Measurements from ENCODE around the gene ITGB1. TPM values are rescaled to one million over a fixed set of nuclear protein-coding genes. Genes with fewer than 3 reads are reported as not detected.
A peak's percentile ranks its signal among the peaks of the same experiment; 100 is the strongest.

Gene ITGB1
- total and polyA plus RNA-seq, 2 experiments from 2014 or later: 317 to 439 TPM

DNA sequence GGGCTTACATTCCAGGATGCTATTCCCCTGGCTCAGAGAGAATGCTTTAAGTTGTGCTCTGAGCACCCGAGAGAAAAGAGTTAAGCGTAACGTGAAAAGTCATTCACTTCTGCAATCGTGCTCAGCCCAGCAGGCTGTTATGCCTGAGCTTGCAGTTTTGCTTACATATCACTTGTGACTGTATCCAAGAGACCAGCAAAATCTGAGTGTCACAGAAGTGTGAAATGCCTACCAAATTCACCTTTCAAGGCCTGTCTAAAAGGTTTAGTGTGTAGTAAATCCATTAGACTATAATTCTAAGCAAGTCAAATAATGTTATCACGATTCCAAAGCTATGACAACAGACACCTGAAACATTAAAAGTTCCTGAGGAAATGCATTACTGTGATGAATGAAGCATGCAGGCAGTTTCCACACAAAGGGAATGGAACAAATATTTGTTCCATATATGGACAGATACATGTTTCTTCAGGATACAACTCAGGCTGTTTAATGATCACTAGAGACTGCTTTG is 20.1 kb downstream of the ITGB1 start:
- peak; percentile 58 for ATAC-seq

DNA sequence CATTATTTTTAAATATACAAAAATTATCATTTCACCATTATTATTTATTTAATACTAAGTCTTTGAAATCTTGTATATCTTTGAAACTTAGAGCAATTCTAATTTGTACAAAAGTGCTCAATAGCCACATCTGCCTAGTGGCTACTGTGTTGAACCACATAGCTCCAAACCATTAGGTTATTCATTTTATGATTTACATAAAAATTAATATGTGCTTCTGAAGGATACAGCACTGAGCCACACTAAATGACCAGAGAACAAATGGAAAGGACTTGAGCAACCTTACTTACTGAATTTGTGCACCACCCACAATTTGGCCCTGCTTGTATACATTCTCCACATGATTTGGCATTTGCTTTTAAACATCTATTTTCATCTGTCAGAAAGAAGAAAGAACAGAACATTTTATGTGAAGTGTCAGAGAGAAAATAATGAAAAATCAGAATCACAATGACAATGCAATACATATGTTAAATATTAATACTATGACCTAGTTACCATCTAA is 25.8 kb downstream of the ITGB1 start:
- Mint-ChIP-seq H3K36me3 (ENCODE audit: low read depth) (peaks cover 56% of the 10 kb centered on the region), H3K27me3 (ENCODE audit: insufficient read depth, low read depth, poor library complexity) (peaks cover 2% of the 10 kb centered on the region), H3K4me1 (peaks cover 16% of the 10 kb centered on the region), H3K9me3 (no peaks in the 10 kb centered on the region), H3K27ac (no peak overlapping the region), H3K4me3 (no peak overlapping the region)
- no peak overlapping the region for H3K4me3 ChIP-seq
- DNase-seq (ENCODE audit: low spot score) (no peak), ATAC-seq (no peak)
- H3K36me3 ChIP-seq (ENCODE audit: insufficient read depth): peaks cover 27% of the 10 kb centered on the region
- H3K79me2 ChIP-seq (replicated peaks; ENCODE audit: insufficient read depth): peaks cover 72% of the 10 kb centered on the region
- H3K4me1 ChIP-seq (ENCODE audit: insufficient read depth): peaks cover 4% of the 10 kb centered on the region
- no peak overlapping the region for H3K4me2 ChIP-seq
- no peak overlapping the region for H2AFZ ChIP-seq
- H3K9me2 ChIP-seq (ENCODE audit: insufficient read depth): no peaks in the 10 kb centered on the region
- H4K20me1 ChIP-seq (replicated peaks; ENCODE audit: insufficient read depth): peaks cover 23% of the 10 kb centered on the region
- H3F3A ChIP-seq (replicated peaks; ENCODE audit: low read depth): no peaks in the 10 kb centered on the region; the same call in 1 of the 2 replicates
- no peaks in the 10 kb centered on the region for H3K27me3 ChIP-seq (ENCODE audit: insufficient read depth)
- H3K27ac ChIP-seq (ENCODE audit: low read depth): no peak overlapping the region
- TF ChIP-seq, protein P1, sequence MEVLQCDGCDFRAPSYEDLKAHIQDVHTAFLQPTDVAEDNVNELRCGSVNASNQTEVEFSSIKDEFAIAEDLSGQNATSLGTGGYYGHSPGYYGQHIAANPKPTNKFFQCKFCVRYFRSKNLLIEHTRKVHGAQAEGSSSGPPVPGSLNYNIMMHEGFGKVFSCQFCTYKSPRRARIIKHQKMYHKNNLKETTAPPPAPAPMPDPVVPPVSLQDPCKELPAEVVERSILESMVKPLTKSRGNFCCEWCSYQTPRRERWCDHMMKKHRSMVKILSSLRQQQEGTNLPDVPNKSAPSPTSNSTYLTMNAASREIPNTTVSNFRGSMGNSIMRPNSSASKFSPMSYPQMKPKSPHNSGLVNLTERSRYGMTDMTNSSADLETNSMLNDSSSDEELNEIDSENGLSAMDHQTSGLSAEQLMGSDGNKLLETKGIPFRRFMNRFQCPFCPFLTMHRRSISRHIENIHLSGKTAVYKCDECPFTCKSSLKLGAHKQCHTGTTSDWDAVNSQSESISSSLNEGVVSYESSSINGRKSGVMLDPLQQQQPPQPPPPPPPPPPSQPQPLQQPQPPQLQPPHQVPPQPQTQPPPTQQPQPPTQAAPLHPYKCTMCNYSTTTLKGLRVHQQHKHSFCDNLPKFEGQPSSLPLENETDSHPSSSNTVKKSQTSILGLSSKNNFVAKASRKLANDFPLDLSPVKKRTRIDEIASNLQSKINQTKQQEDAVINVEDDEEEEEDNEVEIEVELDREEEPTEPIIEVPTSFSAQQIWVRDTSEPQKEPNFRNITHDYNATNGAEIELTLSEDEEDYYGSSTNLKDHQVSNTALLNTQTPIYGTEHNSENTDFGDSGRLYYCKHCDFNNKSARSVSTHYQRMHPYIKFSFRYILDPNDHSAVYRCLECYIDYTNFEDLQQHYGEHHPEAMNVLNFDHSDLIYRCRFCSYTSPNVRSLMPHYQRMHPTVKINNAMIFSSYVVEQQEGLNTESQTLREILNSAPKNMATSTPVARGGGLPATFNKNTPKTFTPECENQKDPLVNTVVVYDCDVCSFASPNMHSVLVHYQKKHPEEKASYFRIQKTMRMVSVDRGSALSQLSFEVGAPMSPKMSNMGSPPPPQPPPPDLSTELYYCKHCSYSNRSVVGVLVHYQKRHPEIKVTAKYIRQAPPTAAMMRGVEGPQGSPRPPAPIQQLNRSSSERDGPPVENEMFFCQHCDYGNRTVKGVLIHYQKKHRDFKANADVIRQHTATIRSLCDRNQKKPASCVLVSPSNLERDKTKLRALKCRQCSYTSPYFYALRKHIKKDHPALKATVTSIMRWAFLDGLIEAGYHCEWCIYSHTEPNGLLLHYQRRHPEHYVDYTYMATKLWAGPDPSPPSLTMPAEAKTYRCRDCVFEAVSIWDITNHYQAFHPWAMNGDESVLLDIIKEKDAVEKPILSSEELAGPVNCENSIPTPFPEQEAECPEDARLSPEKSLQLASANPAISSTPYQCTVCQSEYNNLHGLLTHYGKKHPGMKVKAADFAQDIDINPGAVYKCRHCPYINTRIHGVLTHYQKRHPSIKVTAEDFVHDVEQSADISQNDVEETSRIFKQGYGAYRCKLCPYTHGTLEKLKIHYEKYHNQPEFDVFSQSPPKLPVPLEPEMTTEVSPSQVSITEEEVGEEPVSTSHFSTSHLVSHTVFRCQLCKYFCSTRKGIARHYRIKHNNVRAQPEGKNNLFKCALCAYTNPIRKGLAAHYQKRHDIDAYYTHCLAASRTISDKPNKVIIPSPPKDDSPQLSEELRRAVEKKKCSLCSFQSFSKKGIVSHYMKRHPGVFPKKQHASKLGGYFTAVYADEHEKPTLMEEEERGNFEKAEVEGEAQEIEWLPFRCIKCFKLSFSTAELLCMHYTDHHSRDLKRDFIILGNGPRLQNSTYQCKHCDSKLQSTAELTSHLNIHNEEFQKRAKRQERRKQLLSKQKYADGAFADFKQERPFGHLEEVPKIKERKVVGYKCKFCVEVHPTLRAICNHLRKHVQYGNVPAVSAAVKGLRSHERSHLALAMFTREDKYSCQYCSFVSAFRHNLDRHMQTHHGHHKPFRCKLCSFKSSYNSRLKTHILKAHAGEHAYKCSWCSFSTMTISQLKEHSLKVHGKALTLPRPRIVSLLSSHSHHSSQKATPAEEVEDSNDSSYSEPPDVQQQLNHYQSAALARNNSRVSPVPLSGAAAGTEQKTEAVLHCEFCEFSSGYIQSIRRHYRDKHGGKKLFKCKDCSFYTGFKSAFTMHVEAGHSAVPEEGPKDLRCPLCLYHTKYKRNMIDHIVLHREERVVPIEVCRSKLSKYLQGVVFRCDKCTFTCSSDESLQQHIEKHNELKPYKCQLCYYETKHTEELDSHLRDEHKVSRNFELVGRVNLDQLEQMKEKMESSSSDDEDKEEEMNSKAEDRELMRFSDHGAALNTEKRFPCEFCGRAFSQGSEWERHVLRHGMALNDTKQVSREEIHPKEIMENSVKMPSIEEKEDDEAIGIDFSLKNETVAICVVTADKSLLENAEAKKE (CRISPR knock-in tag; IDR thresholded peaks at IDR 0.05): no peak
- TF ChIP-seq POLR2AphosphoS5 (IDR thresholded peaks at IDR 0.05; ENCODE audit: low read depth): no peak
- no peak for TF ChIP-seq CREB1 (CRISPR knock-in tag; IDR thresholded peaks at IDR 0.05; ENCODE audit: low read depth)
- TF ChIP-seq, protein P2, sequence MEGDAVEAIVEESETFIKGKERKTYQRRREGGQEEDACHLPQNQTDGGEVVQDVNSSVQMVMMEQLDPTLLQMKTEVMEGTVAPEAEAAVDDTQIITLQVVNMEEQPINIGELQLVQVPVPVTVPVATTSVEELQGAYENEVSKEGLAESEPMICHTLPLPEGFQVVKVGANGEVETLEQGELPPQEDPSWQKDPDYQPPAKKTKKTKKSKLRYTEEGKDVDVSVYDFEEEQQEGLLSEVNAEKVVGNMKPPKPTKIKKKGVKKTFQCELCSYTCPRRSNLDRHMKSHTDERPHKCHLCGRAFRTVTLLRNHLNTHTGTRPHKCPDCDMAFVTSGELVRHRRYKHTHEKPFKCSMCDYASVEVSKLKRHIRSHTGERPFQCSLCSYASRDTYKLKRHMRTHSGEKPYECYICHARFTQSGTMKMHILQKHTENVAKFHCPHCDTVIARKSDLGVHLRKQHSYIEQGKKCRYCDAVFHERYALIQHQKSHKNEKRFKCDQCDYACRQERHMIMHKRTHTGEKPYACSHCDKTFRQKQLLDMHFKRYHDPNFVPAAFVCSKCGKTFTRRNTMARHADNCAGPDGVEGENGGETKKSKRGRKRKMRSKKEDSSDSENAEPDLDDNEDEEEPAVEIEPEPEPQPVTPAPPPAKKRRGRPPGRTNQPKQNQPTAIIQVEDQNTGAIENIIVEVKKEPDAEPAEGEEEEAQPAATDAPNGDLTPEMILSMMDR (conservative IDR thresholded peaks at IDR 0.05; ENCODE audit: low read depth in 2 of 2): no peak
- TF ChIP-seq, protein P3, sequence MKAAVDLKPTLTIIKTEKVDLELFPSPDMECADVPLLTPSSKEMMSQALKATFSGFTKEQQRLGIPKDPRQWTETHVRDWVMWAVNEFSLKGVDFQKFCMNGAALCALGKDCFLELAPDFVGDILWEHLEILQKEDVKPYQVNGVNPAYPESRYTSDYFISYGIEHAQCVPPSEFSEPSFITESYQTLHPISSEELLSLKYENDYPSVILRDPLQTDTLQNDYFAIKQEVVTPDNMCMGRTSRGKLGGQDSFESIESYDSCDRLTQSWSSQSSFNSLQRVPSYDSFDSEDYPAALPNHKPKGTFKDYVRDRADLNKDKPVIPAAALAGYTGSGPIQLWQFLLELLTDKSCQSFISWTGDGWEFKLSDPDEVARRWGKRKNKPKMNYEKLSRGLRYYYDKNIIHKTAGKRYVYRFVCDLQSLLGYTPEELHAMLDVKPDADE (IDR thresholded peaks at IDR 0.05): no peak
- TF ChIP-seq STAT1 (IDR thresholded peaks at IDR 0.05; ENCODE audit: unreplicated experiment): no peak
- no peak for TF ChIP-seq NANOG (IDR thresholded peaks at IDR 0.05; ENCODE audit: borderline replicate concordance)
- TF ChIP-seq ZNF331 (CRISPR knock-in tag; IDR thresholded peaks at IDR 0.05; ENCODE audit: low read depth): no peak
- no peak for TF ChIP-seq EZH2phosphoT487 (IDR thresholded peaks at IDR 0.05; ENCODE audit: unreplicated experiment)
- TF ChIP-seq ZNF114 (CRISPR knock-in tag; IDR thresholded peaks at IDR 0.05): no peak

More for the DNA sequence above, 20.1 kb downstream of the ITGB1 start:
- Histone ChIP-seq H3K27ac (ENCODE audit: low read depth) (no peak overlapping the region), H3K4me3 (no peak overlapping the region), H3K9me2 (ENCODE audit: insufficient read depth) (no peaks in the 10 kb centered on the region), H3F3A (replicated peaks; ENCODE audit: low read depth) (no peaks in the 10 kb centered on the region; the same call in 1 of the 2 replicates), H3K4me2 (peak overlapping the region; percentile 31; the same call in 1 of the 2 replicates), H3K36me3 (ENCODE audit: insufficient read depth) (peaks cover 12% of the 10 kb centered on the region; the same call in 1 of the 2 replicates), H3K79me2 (replicated peaks; ENCODE audit: insufficient read depth) (peaks cover 100% of the 10 kb centered on the region), H4K20me1 (replicated peaks; ENCODE audit: insufficient read depth) (peaks cover 75% of the 10 kb centered on the region), H3K27me3 (ENCODE audit: insufficient read depth) (no peaks in the 10 kb centered on the region), H3K4me1 (ENCODE audit: insufficient read depth) (peaks cover 46% of the 10 kb centered on the region), H2AFZ (no peak overlapping the region)
- Mint-ChIP-seq H3K27me3 (ENCODE audit: insufficient read depth, low read depth, poor library complexity) (no peaks in the 10 kb centered on the region), H3K36me3 (ENCODE audit: low read depth) (peaks cover 19% of the 10 kb centered on the region), H3K4me3 (no peak overlapping the region), H3K9me3 (no peaks in the 10 kb centered on the region), H3K27ac (no peak overlapping the region), H3K4me1 (peaks cover 53% of the 10 kb centered on the region)
- TF ChIP-seq STAT1 (IDR thresholded peaks at IDR 0.05; ENCODE audit: unreplicated experiment) (no peak), EZH2phosphoT487 (IDR thresholded peaks at IDR 0.05; ENCODE audit: unreplicated experiment) (no peak)
- DNase-seq (ENCODE audit: low spot score): peak; percentile 54
